Activated T-cell treated with anti-CD3 and anti-CD28 coated beads, Interleukin-2, amount 50 U/mL, for 4 hours (primary cell): ENCODE data around the gene FZR1. TPM values are rescaled to one million over a fixed set of nuclear protein-coding genes. Genes with fewer than 3 reads are reported as not detected.

ENCODE experiments used
- ATAC-seq, 2 donors: fragments of 200-7000 bp; cut with Tn5 transposase; one replicate each; pipeline ENCODE4 v1.10.0; 2021
- DNase-seq: peaks from one replicate; pipeline ENCODE4 v3.0.0-alpha.2; 2020
- H3K27me3 Mint-ChIP-seq: one replicate; pipeline ENCODE4 v1.8.0; 2021; ENCODE audit warnings: low read depth, mixed read lengths
- H3K36me3 Mint-ChIP-seq: one replicate; pipeline ENCODE4 v1.8.0; 2022; ENCODE audit warnings: mixed read lengths; ENCODE audit not compliant: insufficient read depth
- H3K4me1 Mint-ChIP-seq: one replicate; pipeline ENCODE4 v1.8.0; 2021; ENCODE audit warnings: low read depth, mixed read lengths
- H3K4me3 Mint-ChIP-seq: one replicate; pipeline ENCODE4 v1.8.0; 2021; ENCODE audit warnings: mild to moderate bottlenecking, moderate library complexity, mixed read lengths
- H3K9me3 Mint-ChIP-seq: one replicate; pipeline ENCODE4 v1.8.0; 2021; ENCODE audit warnings: mixed read lengths
- total RNA-seq, 3 donors: library from RNA; stranded (reverse); gene quantifications; one replicate each; pipeline ENCODE4 v1.2.1, GENCODE V29; 2021

The FZR1 gene
- total RNA-seq: 10 to 100 TPM; 30.4 to 38.1 (median 33.2) TPM

DNA sequence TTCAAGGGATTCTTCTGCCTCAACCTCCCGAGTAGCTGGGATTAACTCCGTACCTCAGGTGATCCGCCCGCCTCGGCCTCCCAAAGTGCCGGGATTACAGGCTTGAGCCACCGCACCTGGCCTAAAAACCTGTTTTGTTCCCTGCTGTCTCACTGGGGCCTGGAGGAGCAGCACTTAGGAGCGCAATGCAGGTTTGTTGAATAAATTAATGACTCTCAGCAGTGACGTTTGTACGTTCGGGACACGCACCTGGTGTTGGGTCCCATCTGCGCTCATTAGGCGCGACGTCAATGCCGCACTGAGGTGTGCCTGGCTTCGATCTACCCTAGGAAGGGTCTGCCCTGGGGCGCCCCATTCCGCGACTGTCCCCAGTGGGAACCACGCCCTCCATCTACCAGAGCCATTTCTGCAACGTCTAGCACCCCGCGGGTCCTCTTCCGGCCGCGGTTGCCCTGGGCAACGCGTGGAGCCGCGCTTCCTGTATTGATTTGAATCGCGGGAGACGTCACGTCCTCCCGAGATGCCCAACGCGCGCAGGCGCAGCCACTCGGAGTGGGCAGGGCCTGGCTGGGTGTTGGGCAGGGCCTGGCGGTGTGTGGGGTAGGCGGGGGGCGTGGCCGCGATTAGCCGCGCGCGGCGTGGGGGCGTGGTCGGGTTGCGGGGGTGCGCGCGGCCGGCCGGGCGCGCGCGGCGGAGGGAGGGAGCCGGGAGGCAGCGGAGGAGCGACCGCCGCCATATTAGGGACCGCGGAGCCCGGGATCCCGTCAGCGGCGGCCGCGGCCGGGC is at the start of gene FZR1:
FZR1 (plus strand) TSS at position 714 of the 786 bp plus-strand sequence. CDS start 16,679 bp downstream, outside the sequence.
- Mint-ChIP-seq H3K4me3 (peak within 1 kb of the TSS; percentile 90), H3K4me1 (peaks cover 45% of the 10 kb centered on the region), H3K27me3 (no peaks in the 10 kb centered on the region), H3K36me3 (peaks cover 11% of the 10 kb centered on the region), H3K9me3 (no peaks in the 10 kb centered on the region)
- DNase-seq: peak; percentile 99
- peak; percentile 93 for ATAC-seq

DNA sequence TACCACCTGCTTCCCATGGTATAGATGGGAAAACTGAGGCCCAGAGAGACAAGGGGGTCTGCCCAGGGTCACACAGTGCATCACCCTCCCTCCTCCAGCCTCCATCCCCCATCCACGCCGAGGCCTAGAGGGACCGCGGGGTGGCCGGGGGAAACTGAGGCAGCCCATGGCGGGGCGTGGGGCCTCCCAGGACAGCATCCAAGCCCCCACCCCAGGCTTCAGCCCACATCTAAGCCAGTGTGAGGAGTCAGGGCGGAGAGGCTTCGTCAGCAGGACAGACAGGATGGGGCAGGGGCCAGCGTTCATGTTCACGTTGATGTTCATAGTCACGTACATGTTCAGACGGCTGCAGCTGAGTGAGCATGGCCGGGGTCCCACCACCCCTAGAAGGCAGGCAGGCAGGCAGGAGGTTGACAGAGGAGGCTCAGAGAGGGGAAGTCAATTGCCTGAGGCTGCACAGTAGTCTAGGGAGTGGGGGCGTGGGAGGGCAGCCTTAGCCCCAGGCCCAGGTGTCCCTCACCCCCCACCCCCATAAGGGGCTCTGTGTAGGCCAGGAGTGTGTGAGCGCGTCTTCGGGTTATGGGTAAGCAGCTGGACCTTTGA is 49.1 kb upstream of the FZR1 start:
- Mint-ChIP-seq H3K36me3 (peaks cover 2% of the 10 kb centered on the region), H3K4me1 (peaks cover 3% of the 10 kb centered on the region), H3K4me3 (no peak overlapping the region), H3K9me3 (no peaks in the 10 kb centered on the region), H3K27me3 (no peaks in the 10 kb centered on the region)
- DNase-seq (no peak), ATAC-seq (no peak)

DNA sequence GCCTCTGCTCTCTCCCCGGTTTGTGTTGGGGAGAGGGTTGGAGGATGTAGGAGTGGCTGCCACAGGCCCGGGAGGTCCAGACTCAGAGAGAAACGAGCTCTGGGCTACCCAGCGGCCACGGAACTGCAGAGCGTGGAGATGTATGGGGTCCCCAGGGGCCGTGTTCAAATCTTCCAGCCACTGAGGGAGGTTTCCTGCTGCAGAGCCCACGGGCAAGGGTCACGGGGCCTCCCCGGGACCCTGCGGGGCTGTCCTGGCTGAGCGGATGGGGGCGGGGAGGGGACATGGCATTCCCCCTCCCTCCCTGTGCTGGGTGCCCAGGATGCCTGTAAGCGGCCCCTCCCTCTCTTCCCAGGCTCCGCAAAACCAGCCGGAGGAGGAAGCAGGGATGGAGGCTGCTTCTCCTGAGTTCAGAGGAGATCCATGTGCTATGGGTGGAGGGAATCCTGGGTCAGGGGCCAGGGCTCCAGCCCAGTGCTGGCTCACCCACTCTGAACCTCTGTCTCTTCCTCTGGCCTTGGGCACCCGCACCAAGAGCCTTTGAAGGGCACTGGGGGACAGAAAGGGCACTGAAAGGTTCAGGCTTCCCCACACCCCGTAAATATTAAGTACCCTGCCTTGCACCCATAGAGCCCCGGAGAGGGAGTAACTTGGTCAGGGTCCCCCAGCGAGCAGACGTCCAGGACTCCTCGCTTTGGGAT is 48.4 kb upstream of the FZR1 start:
- no peaks in the 10 kb centered on the region for H3K9me3 Mint-ChIP-seq
- no peaks in the 10 kb centered on the region for H3K27me3 Mint-ChIP-seq
- H3K4me1 Mint-ChIP-seq: peaks cover 3% of the 10 kb centered on the region
- ATAC-seq (no peak), DNase-seq (no peak)
- H3K4me3 Mint-ChIP-seq: no peak overlapping the region
- H3K36me3 Mint-ChIP-seq: peaks cover 5% of the 10 kb centered on the region

DNA sequence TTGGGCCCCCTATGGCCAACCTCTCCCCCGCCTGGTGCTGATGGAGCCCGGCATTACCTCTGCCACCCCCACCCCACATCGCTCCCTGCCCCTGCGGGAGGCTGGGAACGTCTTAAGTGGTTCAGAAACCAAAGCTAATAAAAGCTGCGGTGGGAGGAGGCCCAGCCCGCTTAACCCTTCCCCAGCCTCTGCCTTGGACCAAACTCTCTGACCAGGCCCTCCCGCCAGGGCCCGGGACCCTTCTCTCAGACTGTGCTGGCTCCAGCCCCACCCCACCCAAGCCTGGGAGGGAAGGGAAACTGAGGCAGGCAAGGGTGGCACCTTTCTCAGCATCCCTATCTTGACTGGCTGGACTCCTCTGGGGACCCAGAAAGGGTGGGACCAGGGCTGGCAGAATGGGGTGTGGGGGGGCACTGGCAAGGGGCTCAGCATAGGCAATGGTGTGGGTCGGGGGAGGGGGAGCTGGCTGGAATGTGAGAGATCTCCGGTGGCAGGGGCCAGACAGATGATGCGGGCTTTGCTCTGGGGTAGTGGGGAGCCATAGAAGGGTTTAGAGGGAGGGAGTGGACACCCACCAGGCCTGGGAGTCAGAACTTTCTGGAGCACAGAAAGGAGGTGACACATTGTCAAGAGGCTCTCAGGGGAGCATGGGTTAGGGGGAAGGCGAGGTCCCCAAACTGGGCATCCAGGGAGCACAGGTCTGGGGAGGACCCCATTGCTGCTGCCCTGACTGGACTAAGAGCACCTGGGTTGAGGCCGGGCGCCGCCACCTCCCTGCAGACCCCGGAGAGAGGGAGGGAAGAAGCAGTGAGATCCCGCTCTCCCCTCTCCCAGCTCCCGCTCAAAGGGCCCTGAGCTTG is 47.7 kb upstream of the FZR1 start:
- H3K27me3 Mint-ChIP-seq: no peaks in the 10 kb centered on the region
- no peaks in the 10 kb centered on the region for H3K9me3 Mint-ChIP-seq
- H3K4me1 Mint-ChIP-seq: peaks cover 3% of the 10 kb centered on the region
- H3K36me3 Mint-ChIP-seq: peaks cover 4% of the 10 kb centered on the region
- no peak for DNase-seq
- no peak overlapping the region for H3K4me3 Mint-ChIP-seq
- no peak for ATAC-seq

DNA sequence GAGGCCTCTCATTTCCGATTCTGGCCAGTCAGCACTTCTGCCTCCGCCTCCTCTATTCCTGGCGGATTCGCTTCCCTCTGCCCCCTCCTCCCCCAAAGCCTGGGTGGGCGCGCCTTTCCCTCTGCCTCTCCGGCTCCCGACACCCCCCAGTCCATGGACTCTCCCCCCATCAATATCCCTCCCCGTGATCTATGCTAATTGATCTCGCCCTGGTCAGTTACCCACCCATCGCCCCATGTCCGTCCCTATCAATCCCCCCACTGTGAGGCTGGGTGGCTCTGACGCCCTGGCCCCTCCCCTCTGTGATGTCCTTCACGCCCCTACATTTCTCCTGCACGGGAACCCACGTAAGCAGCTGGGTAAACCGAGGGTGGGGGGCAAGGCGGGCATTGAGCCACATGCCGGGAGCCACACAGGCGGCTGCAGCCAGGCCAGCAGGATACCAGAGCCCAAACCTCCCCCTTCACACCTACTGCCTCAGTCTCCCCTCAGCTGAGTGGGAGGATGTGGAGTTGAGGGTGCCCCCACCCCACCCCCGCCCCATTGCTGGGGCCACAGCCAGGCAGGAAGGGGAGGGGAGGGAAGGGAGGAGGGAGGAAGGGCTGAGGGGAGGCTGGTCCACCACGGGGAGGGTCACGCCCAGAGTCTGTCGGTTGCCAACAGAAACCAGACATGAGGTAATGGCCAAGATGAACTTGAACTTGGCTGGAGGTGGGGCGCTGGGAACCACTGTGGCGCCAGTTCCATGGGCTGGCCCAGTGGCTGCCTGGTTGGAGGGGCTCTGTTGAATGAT is 46.8 kb upstream of the FZR1 start:
- peaks cover 4% of the 10 kb centered on the region for H3K36me3 Mint-ChIP-seq
- H3K4me3 Mint-ChIP-seq: no peak overlapping the region
- H3K9me3 Mint-ChIP-seq: no peaks in the 10 kb centered on the region
- ATAC-seq (no peak), DNase-seq (no peak)
- no peaks in the 10 kb centered on the region for H3K27me3 Mint-ChIP-seq
- H3K4me1 Mint-ChIP-seq: peaks cover 3% of the 10 kb centered on the region

DNA sequence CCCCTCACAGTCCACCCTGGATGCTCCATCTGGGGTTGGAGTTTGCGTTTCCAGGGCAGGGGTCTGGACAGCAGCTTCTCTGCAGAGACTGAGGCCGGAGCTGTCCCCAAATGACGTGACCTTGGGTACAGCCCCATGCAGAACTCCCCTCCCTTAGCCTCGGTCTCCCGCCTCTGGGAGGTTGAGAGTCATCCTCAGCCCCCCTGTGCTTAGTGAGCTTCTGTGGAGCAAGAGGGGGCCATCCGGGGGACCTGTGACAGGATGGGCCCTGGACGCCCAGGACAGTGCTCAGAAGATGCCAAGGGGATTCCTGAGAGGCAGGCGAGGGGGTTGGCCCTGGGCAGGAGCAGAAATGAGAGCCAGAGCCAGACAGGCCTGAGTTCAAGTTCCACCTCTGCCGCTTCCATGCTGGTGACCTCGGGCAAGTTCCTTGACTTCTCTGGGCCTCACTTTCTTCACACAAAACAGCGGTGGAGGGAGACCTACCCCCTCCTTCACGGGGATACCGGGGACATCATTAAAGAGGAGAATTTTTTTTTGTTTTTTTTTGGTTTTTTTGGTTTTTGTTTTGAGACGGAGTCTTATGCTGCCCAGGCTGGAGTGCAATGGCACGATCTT is 46.0 kb upstream of the FZR1 start:
- H3K4me1 Mint-ChIP-seq: peaks cover 3% of the 10 kb centered on the region
- DNase-seq: no peak
- H3K27me3 Mint-ChIP-seq: no peaks in the 10 kb centered on the region
- no peaks in the 10 kb centered on the region for H3K9me3 Mint-ChIP-seq
- H3K36me3 Mint-ChIP-seq: peaks cover 4% of the 10 kb centered on the region
- no peak overlapping the region for H3K4me3 Mint-ChIP-seq
- no peak for ATAC-seq

DNA sequence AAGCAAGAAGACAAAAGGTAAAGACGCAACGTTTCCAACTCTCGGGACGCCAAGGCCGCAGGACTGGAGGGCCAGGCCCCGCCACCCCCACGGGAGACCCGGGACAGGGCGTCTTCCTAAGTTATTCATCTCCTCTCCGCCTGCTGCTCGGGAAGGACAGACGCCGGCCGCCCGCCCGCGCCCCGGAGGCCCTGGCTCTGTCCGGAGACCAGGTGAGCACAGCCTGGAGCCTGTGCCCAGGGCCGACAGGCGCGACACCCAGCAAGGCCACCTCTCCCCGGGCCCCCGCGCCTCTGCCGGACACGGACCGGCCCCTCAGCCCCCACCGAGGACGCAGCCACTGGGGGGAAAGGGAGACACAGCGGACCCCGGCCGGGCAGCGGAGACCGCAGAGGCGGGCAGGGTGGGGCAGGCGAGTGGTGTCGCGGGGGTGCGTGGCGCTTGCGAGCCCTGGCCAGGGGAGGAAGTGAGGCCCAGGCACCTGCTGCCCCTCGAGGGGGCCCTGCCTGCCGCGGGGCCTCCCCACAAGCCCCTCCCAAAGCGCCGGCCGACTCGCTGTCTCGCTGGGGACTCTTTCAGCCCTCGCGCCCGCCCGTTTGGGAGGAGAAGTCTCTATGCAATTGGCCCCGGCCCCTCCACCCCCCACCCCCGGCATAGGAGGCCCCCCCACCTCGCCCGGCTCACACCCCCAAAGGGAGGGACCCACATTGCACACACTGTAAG is 43.0 kb upstream of the FZR1 start:
- Mint-ChIP-seq H3K36me3 (peaks cover 4% of the 10 kb centered on the region), H3K4me1 (peaks cover 2% of the 10 kb centered on the region), H3K4me3 (no peak overlapping the region), H3K9me3 (no peaks in the 10 kb centered on the region), H3K27me3 (no peaks in the 10 kb centered on the region)
- no peak for ATAC-seq
- DNase-seq: no peak

DNA sequence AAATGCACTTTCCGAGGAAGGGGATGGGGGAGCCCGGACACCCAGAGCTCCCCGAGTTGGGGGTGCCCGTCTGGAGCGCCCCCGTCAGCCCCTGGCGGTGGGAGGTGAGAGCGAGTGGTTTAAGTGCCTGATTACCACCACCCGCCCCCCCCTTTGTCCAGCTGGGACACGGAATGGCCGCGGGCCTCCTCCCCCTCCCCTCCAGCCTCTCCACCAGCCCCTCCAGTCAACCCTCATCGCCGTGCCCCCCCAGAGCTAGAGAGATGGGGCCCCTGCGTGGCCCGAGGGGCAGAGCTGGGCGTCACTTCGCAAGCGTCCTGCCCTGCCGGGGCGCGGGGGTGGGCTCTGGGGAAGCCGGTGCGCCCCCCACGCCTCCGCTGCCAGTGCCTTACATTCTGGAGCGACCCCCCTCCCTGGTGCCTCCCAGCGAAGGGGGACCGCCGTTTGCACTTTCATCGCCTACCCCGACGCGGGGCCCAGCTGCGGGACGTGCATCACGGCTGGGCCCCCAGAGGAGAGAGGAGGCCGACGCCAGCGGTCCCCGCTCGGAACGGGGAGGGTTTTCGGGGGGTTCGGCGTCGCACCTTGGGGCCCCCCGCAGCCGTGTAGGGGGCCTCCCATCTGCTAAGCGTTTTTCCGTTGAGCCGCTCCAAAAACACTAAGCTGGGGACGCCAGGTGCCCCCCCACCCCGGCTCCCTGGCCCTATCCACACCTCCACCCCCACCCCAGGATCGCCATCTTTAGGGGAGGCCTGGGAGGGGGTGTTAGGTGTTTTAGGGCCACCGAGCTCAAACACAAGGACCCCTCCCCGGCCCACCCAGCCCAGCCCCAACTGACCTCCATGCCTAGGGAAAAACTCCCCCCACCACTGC is 42.2 kb upstream of the FZR1 start:
- H3K27me3 Mint-ChIP-seq: no peaks in the 10 kb centered on the region
- H3K36me3 Mint-ChIP-seq: peaks cover 4% of the 10 kb centered on the region
- ATAC-seq (no peak), DNase-seq (no peak)
- no peaks in the 10 kb centered on the region for H3K4me1 Mint-ChIP-seq
- H3K4me3 Mint-ChIP-seq: no peak overlapping the region
- H3K9me3 Mint-ChIP-seq: no peaks in the 10 kb centered on the region

DNA sequence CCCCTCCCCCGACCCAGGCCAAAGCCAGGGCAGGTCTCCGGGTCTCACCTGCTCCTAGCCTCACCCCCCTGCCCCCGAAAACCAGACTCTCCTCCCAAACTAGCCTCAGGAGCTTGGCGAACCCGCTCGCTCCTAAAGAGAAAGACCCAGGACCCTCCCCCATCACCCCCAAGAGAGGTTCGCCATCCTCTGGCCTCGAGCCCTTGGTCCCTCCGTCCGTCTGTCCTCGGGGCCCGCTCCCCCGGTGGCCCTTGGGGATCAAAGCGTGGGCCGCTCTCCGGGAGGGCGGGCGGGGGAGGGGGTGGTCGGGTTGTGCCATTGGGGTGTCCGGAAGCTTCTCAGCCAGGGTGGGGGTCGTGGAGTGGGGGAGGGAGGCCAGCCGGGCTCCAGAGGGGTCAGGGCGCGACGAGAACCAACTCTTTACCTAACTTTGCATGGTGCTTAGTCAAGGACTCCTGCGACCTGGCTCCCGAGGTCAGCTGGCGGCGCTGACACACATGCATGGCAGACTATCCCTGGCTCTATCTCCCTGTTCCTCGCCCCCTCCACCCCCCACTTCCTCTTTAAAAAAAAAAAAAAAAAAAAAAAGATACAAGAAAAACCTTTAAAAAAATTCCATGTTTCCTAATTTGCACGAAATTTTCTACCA is 41.4 kb upstream of the FZR1 start:
- Mint-ChIP-seq H3K9me3 (no peaks in the 10 kb centered on the region), H3K4me1 (no peaks in the 10 kb centered on the region), H3K36me3 (peaks cover 4% of the 10 kb centered on the region), H3K27me3 (no peaks in the 10 kb centered on the region), H3K4me3 (no peak overlapping the region)
- no peak for ATAC-seq
- DNase-seq: no peak

DNA sequence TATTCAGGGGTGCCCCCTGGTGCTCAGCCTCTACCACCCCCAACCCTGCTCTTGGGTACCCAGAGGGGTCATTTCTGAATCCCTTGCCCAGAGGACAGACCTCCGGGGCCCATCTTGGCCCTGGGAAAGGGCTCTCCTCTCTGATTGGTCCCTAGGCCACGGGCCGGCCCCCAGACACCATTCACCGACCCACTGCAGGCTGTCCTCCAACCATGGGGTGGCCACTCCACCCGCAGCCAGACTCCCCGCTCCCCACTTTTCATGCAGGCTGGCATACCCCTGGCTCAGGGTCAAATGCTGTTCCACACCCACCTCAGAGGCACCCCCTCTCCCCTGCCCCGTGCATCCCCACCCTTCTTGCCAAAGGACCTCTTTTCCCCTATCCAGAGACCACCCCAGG is 40.6 kb upstream of the FZR1 start:
- Mint-ChIP-seq H3K36me3 (peaks cover 4% of the 10 kb centered on the region), H3K27me3 (no peaks in the 10 kb centered on the region), H3K4me3 (no peak overlapping the region), H3K4me1 (no peaks in the 10 kb centered on the region), H3K9me3 (no peaks in the 10 kb centered on the region)
- DNase-seq (no peak), ATAC-seq (no peak)

DNA sequence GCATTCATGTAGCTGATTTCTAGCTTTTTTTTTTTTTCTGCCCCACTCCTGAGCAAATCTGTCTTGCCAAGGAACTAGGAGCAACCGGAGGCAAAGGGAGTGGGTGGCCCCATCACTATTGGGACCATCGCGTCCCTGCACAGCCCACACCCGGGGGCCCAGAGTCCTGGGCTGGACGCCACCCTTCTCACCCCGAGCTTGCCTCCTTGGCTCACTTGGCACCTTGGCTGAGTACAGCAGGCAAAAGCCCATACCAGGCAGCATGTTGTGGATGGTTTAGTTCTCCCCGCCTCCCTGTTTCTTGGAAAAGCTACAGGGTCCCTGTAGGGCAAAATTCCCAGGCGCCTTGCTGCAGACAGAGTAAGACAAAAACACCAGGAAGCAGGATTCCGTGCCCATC is 39.5 kb upstream of the FZR1 start:
- Mint-ChIP-seq H3K4me1 (no peaks in the 10 kb centered on the region), H3K4me3 (no peak overlapping the region), H3K9me3 (no peaks in the 10 kb centered on the region), H3K36me3 (peaks cover 4% of the 10 kb centered on the region), H3K27me3 (no peaks in the 10 kb centered on the region)
- ATAC-seq (no peak), DNase-seq (no peak)
